GM23248 (cell line): Measurements from ENCODE around the gene SYNCRIP. TPM values are rescaled to one million over a fixed set of nuclear protein-coding genes. Genes with fewer than 3 reads are reported as not detected.
"Not testable (repeated sequence)": the region's sequence is repeated elsewhere in the genome, so short reads cannot be mapped to it uniquely, and the experiment has no call there.

Experiments
- DNase-seq: peaks from one replicate; pipeline ENCODE4 v3.0.0-alpha.2; 2015
- H2AFZ ChIP-seq: fragments of 200-600 bp; sonication (generic); 2 replicates; pipeline ENCODE4 v1.6.1; 2016; ENCODE audit warnings: antibody characterized with exemption
- H3F3A ChIP-seq: fragments of 200-600 bp; sonication (generic); 2 replicates; pipeline ENCODE4 v1.6.1; 2016; ENCODE audit warnings: mild to moderate bottlenecking, antibody characterized with exemption, mixed run types; ENCODE audit not compliant: insufficient read depth
- H3K27ac ChIP-seq: fragments of 200-600 bp; sonication (generic); 2 replicates; pipeline ENCODE4 v1.5.1; 2016; ENCODE audit warnings: mild to moderate bottlenecking
- H3K27me3 ChIP-seq: fragments of 200-600 bp; sonication (generic); replicated peaks from 2 replicates; pipeline ENCODE4 v1.6.1; 2016; ENCODE audit warnings: mild to moderate bottlenecking; ENCODE audit not compliant: insufficient read depth
- H3K36me3 ChIP-seq: fragments of 200-600 bp; sonication (generic); 2 replicates; pipeline ENCODE4 v1.6.1; 2016; ENCODE audit warnings: low read depth, mild to moderate bottlenecking
- H3K4me1 ChIP-seq: fragments of 200-600 bp; sonication (generic); 2 replicates; pipeline ENCODE4 v1.6.1; 2016; ENCODE audit warnings: mild to moderate bottlenecking; ENCODE audit not compliant: insufficient read depth
- H3K4me2 ChIP-seq: fragments of 200-600 bp; sonication (generic); one replicate; pipeline ENCODE4 v1.6.1; 2016; ENCODE audit warnings: mild to moderate bottlenecking; ENCODE audit not compliant: unreplicated experiment
- H3K4me3 ChIP-seq: fragments of 200-600 bp; sonication (generic); 2 replicates; pipeline ENCODE4 v1.5.1; 2016; ENCODE audit warnings: mild to moderate bottlenecking
- H3K79me2 ChIP-seq: fragments of 200-600 bp; sonication (generic); 2 replicates; pipeline ENCODE4 v1.6.1; 2016; ENCODE audit warnings: mild to moderate bottlenecking; ENCODE audit not compliant: insufficient read depth
- H3K9ac ChIP-seq: fragments of 200-600 bp; sonication (generic); 2 replicates; pipeline ENCODE4 v1.6.1; 2016; ENCODE audit warnings: mild to moderate bottlenecking
- H3K9me2 ChIP-seq: fragments of 200-600 bp; sonication (generic); 2 replicates; pipeline ENCODE4 v1.6.1; 2016; ENCODE audit warnings: mixed run types, mild to moderate bottlenecking, moderate library complexity; ENCODE audit not compliant: insufficient read depth
- H3K9me3 ChIP-seq: fragments of 200-600 bp; sonication (generic); one replicate; pipeline ENCODE4 v1.6.1; 2017; ENCODE audit warnings: low read depth
- H4K20me1 ChIP-seq: fragments of 200-600 bp; sonication (generic); 2 replicates; pipeline ENCODE4 v1.6.0; 2016; ENCODE audit not compliant: insufficient read depth
- EZH2 ChIP-seq: fragments of 200-600 bp; sonication (generic); IDR thresholded peaks from 2 replicates; pipeline ENCODE4 v1.6.1; 2018; ENCODE audit warnings: antibody characterized with exemption, mild to moderate bottlenecking; ENCODE audit not compliant: insufficient read depth, poor library complexity, severe bottlenecking
- EZH2phosphoT487 ChIP-seq: fragments of 200-600 bp; sonication (generic); IDR thresholded peaks from 2 replicates; pipeline ENCODE4 v1.6.1; 2018; ENCODE audit warnings: antibody characterized with exemption, moderate library complexity, mild to moderate bottlenecking, low read depth; ENCODE audit not compliant: insufficient read depth
- WGBS, 2 experiments: methylation state at CpG; one replicate each; pipeline ENCODE4 v1.1.6; 2015 to 2017; ENCODE audit warnings: low lambda C conversion rate in 2 of 2, low coverage in 1 of 2; ENCODE audit errors: missing lambda C conversion rate in 2 of 2; 5-methylcytosine and 5-hydroxymethylcytosine counted together
- in situ Hi-C: fragments of 300-500 bp; cut with MboI; formaldehyde crosslinking; loops from 2 replicates; pipeline ENCODE4 v1.15.0; 2020
- polyA plus RNA-seq: library from polyadenylated mRNA; unstranded; fragments of >200 nt; fragmentation: Nextera tagmentation; extraction: Ambion mirVana; gene quantifications from 2 replicates; pipeline ENCODE4 v1.2.1, GENCODE V29; 2016
- small RNA-seq: library from RNA; depleted of rRNA; stranded (forward); fragments of <200 nt; gene quantifications from one replicate; pipeline ENCODE3, GENCODE V24; 2014; ENCODE audit warnings: low read depth, low replicate concordance
- total RNA-seq: library from RNA; depleted of rRNA; stranded (reverse); fragments of >200 nt; shearing (Covaris generic); gene quantifications from 2 replicates; pipeline ENCODE4 v1.2.3, GENCODE V29; 2014; rRNA removed

The SYNCRIP gene
- total and polyA plus RNA-seq, 2 experiments from 2014 or later: 99.0 to 150 TPM

DNA sequence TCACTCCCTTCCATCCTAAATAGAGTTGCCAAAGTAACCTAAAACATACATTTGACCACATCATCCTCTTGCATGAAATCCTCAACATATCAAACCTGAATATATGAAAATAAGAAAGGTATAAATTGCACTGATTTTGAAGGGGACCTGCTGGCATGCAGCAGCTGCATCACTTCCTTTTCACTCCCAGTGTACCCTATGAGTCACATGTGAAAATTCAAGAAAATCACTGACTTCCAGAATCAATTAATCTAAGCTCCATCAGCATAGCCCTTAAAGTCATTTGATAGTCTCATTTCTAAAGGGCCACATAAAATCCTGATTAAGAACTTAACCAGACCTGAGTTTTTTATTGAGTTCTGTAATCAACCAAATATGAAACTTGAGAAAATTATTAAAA, 73.4 kb downstream of the SYNCRIP start:
- Histone ChIP-seq H4K20me1 (no peaks in the 10 kb centered on the region), H3F3A (no peaks in the 10 kb centered on the region; the same call in 1 of the 2 replicates), H3K4me1 (peaks cover 8% of the 10 kb centered on the region; the same call in 1 of the 2 replicates), H3K9me3 (no peaks in the 10 kb centered on the region), H3K4me2 (no peak overlapping the region), H3K4me3 (no peak overlapping the region), H3K9me2 (no peaks in the 10 kb centered on the region), H3K27ac (no peak overlapping the region), H3K9ac (no peak overlapping the region), H3K27me3 (no peaks in the 10 kb centered on the region), H2AFZ (no peak overlapping the region), H3K79me2 (peaks cover 74% of the 10 kb centered on the region), H3K36me3 (peaks cover 19% of the 10 kb centered on the region)
- in situ Hi-C loops: no loop called here
- TF ChIP-seq EZH2phosphoT487: no peak
- no peak for TF ChIP-seq EZH2
- DNase-seq: peak; percentile 47

DNA sequence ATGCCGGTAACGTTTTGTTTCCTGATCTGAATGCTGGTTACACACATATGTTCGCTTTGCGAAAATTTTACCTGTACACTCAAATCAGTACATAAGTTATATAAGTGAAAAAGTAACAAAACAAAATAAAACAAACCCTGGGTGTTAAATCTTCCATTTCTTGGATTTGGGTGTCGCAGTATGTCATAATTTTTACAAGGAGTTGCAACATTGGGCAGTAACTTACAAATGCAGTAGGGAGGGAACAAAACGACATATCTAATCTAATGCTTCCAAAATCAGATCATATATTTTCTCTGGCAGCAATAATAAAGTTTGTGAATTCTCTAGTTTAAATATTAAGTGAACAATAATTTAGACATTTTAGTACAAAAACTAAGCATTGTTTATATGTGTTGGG, 74.3 kb downstream of the SYNCRIP start:
- no peak overlapping the region for H3K4me2 ChIP-seq
- in situ Hi-C loops: no loop called here
- no peak overlapping the region for H2AFZ ChIP-seq
- peaks cover 7% of the 10 kb centered on the region; the same call in 1 of the 2 replicates for H3K4me1 ChIP-seq
- H3K9ac ChIP-seq: no peak overlapping the region
- H3K36me3 ChIP-seq: peaks cover 20% of the 10 kb centered on the region
- no peaks in the 10 kb centered on the region for H3F3A ChIP-seq
- no peak overlapping the region for H3K4me3 ChIP-seq
- no peak overlapping the region for H3K27ac ChIP-seq
- no peaks in the 10 kb centered on the region for H4K20me1 ChIP-seq
- peaks cover 65% of the 10 kb centered on the region for H3K79me2 ChIP-seq
- no peaks in the 10 kb centered on the region for H3K27me3 ChIP-seq
- no peaks in the 10 kb centered on the region for H3K9me3 ChIP-seq
- DNase-seq: no peak
- no peaks in the 10 kb centered on the region for H3K9me2 ChIP-seq
- 84% methylated on average over 6 of the region's 6 CpGs for WGBS, 2 experiments
- no peak for TF ChIP-seq EZH2phosphoT487

DNA sequence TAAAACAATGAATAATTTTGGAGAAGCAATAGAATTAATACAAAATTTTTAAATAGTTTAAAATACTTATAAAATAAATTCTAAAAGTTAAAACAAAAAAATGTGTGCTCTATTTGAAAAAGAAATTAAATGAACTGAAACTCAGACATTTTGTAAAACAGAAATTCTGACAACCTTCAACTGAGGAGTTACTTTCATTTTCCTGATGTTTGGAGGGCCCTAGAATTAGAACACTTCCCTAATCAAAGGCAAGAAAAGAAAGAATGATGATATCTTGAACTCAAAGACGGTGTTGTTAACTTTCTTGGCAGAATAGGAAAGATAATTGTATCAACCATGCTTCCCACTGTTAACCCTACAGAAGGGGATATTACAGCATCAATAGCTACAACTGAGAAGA, 77.0 kb downstream of the SYNCRIP start:
- H3K9ac ChIP-seq: no peak overlapping the region
- in situ Hi-C loops: no loop called here

DNA sequence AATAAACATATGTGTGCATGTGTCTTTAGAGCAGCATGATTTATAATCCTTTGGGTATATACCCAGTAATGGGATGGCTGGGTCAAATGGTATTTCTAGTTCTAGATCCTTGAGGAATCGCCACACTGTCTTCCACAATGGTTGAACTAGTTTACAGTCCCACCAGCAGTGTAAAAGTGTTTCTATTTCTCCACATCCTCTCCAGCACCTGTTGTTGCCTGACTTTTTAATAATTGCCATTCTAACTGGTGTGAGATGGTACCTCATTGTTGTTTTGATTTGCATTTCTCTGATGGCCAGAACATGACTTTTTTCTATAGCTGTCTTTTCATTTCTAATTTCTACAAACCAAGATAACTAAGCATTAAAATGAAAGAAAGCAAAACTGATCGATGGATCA, 78.5 kb downstream of the SYNCRIP start:
- WGBS, 2 experiments: 77 to 99% methylated on average over 2 of the region's 2 CpGs
- H3K9me2 ChIP-seq, DNase-seq, H3K4me3 ChIP-seq, in situ Hi-C loops, H3K9me3 ChIP-seq, H3K9ac ChIP-seq, H3K27me3 ChIP-seq, H3K4me2 ChIP-seq, H3K27ac ChIP-seq, H4K20me1 ChIP-seq, H2AFZ ChIP-seq: not testable (repeated sequence)
- Histone ChIP-seq H3K4me1 (peaks cover 12% of the 10 kb centered on the region), H3K36me3 (peaks cover 33% of the 10 kb centered on the region), H3F3A (peaks cover 23% of the 10 kb centered on the region), H3K79me2 (peaks cover 25% of the 10 kb centered on the region)

More for the DNA sequence above, 77.0 kb downstream of the SYNCRIP start:
- no peaks in the 10 kb centered on the region for H3K9me3 ChIP-seq
- no peaks in the 10 kb centered on the region for H4K20me1 ChIP-seq
- no peak overlapping the region for H3K4me2 ChIP-seq
- H2AFZ ChIP-seq: no peak overlapping the region
- peaks cover 28% of the 10 kb centered on the region for H3K36me3 ChIP-seq
- no peak overlapping the region for H3K27ac ChIP-seq
- TF ChIP-seq EZH2phosphoT487 (no peak), EZH2 (no peak)
- no peaks in the 10 kb centered on the region for H3K9me2 ChIP-seq
- no peak overlapping the region for H3K4me3 ChIP-seq
- 58 to 69% methylated on average over 1 of the region's 1 CpG for WGBS, 2 experiments
- peaks cover 17% of the 10 kb centered on the region for H3K4me1 ChIP-seq
- H3F3A ChIP-seq: peaks cover 23% of the 10 kb centered on the region
- no peaks in the 10 kb centered on the region for H3K27me3 ChIP-seq
- H3K79me2 ChIP-seq: peaks cover 39% of the 10 kb centered on the region
- DNase-seq: no peak

Small RNAs within 50 kb of the gene (small RNA-seq; reads per million reads assigned to genes)
- not detected for gene SNORD50B

Other genes starting within 250 kb of the SYNCRIP start
- gene NT5E, start 192.8 kb downstream of the SYNCRIP start, total RNA-seq: 264 and 293 TPM in 2 replicates
- 201 and 205 TPM in 2 replicates for gene NT5E, start 192.8 kb downstream of the SYNCRIP start, polyA plus RNA-seq
- 70.1 and 72.4 TPM in 2 replicates for gene SNX14, start 49.0 kb downstream of the SYNCRIP start, total RNA-seq
- gene SNX14, start 49.0 kb downstream of the SYNCRIP start, polyA plus RNA-seq: 68.3 and 70.6 TPM in 2 replicates